K562 (cell line): Measurements from ENCODE around the gene DDX55. TPM values are rescaled to one million over a fixed set of nuclear protein-coding genes. Genes with fewer than 3 reads are reported as not detected.

Experiments
- EP300 ChIP-seq: IDR thresholded peaks from 2 replicates; pipeline ENCODE4 v1.6.1; 2012; ENCODE audit warnings: low read length, improper control_type of control experiment
- ERF ChIP-seq: fragments of 450-650 bp; formaldehyde crosslinking; IDR thresholded peaks from 2 replicates; pipeline ENCODE4 v1.4.0; 2020; ENCODE audit warnings: mild to moderate bottlenecking, mixed read lengths
- FOXM1 ChIP-seq, 2 experiments: fragments of 450-650 bp in 1 of 2; sonication (generic) in 1 of 2; formaldehyde crosslinking in 1 of 2; IDR thresholded peaks; 2 replicates each; pipeline versions ENCODE4 v1.6.1 to v1.9.0; 2017 to 2022; ENCODE audit warnings: low read depth in 2 of 2, mild to moderate bottlenecking in 2 of 2, missing genetic modification reagents in 1 of 2, moderate library complexity in 1 of 2
- SRSF7 ChIP-seq: fragments of 200-400 bp; formaldehyde crosslinking; optimal IDR thresholded peaks from 2 replicates; pipeline ENCODE3; 2017; ENCODE audit warnings: mild to moderate bottlenecking, low read depth, low read length
- TCF3 ChIP-seq: sonication (generic); formaldehyde crosslinking; IDR thresholded peaks from 2 replicates; pipeline ENCODE4 v1.4.0; 2020; ENCODE audit warnings: mild to moderate bottlenecking, missing genetic modification reagents
- ZNF146 ChIP-seq: IDR thresholded peaks from one replicate; pipeline ENCODE4 v1.6.1; 2018; ENCODE audit warnings: missing compliant biosample characterization; ENCODE audit not compliant: unreplicated experiment
- ZNF232 ChIP-seq: sonication (generic); formaldehyde crosslinking; IDR thresholded peaks from 2 replicates; pipeline ENCODE4 v1.8.0; 2022; ENCODE audit warnings: mild to moderate bottlenecking, missing genetic modification reagents
- ZNF311 ChIP-seq: fragments of 250-450 bp; sonication (Bioruptor Pico); IDR thresholded peaks from 2 replicates; pipeline ENCODE4 v1.4.0; 2020; ENCODE audit warnings: mild to moderate bottlenecking, moderate library complexity
- ZNF57 ChIP-seq: fragments of 450-650 bp; formaldehyde crosslinking; IDR thresholded peaks from 2 replicates; pipeline ENCODE4 v1.4.0; 2020; ENCODE audit warnings: mild to moderate bottlenecking, moderate library complexity
- polyA plus RNA-seq, 8 experiments: library from polyadenylated mRNA; depleted of rRNA in 4 of 8; stranded (reverse) in 5 of 8; unstranded in 3 of 8; fragments of >200 nt; fragmentation: Nextera tagmentation in 2 of 8; fragmentation: Illumina TruSeq in 1 of 8; extraction: Ambion mirVana in 2 of 8; extraction: Trizol in 1 of 8; gene quantifications; 2 replicates each; pipeline versions ENCODE4 v1.2.1 to v1.2.3, GENCODE V29; 2011 to 2014; ENCODE audit warnings: inconsistent platforms in 1 of 8, missing spikeins in 1 of 8
- total RNA-seq, 7 experiments: library from RNA; depleted of rRNA in 6 of 7; stranded (reverse); fragments of >200 nt in 6 of 7; fragmentation: Illumina TruSeq in 2 of 7; extraction: Trizol in 2 of 7; gene quantifications; 2 replicates each; pipeline versions ENCODE4 v1.2.1 to v1.2.3, GENCODE V29; 2011 to 2021; ENCODE audit warnings: low replicate concordance in 1 of 7
- TF ChIP-seq, protein P1 (sequence below): sonication (generic); formaldehyde crosslinking; IDR thresholded peaks from 2 replicates; pipeline ENCODE4 v1.8.0; 2023; ENCODE audit warnings: mild to moderate bottlenecking, missing genetic modification reagents
- TF ChIP-seq, protein P2 (sequence below): fragments of 250-450 bp; sonication (Bioruptor Pico); IDR thresholded peaks from 2 replicates; pipeline ENCODE4 v1.5.0; 2020; ENCODE audit warnings: mild to moderate bottlenecking
- TF ChIP-seq, protein P3 (sequence below), 2 experiments: fragments of 450-650 bp in 1 of 2; sonication (generic) in 1 of 2; formaldehyde crosslinking in 1 of 2; IDR thresholded peaks; 2 replicates each; pipeline versions ENCODE4 v1.7.1 to v1.9.0; 2016 to 2022; ENCODE audit warnings: inconsistent platforms in 1 of 2, mild to moderate bottlenecking in 1 of 2, missing genetic modification reagents in 1 of 2

Gene DDX55
- total and polyA plus RNA-seq, 9 of the 15 experiments (the other 6 are each of a cell fraction or from before 2014, with no cell fraction given) = 10.6 to 71.0 (median 60.9) TPM

DNA sequence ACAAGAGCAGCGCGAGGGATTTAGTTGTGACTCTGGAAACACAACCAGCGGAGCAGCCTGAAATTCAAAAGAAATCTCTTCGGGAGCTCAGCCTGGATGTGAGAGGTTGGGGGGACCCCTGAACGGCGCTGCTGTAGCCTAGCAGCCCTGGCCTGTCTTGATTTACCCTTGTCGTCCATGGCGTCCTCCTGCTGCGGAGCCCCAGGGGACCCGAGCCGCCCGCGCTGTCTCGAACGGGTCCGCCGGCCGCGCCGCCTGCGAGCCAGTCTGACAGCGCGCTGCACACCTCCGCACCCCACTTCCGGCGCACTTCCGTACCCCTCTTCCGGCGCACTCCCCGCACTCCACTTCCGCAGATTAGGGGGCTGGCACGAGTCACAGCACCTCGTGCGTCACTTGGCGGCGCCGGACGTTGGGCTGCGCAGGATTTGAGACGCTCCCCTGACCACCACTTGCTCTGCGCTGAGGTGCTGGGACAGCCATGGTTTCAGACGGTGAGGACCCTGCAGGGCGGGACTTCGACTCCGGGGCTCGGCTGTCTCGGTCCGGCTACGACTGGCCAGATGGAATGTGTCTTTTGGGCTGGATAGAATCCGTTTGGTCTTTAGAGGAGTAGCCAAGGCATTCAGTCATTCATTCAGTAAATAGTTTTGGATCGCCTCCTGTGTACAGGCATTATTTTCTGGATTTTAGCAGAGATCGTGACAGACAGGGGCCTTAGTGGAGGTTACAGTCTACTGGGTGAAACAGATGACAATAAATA, 31.7 kb downstream of the DDX55 start, which contains the start of the genes EIF2B1 and GTF2H3 (continued):
- TF ChIP-seq, protein P1, sequence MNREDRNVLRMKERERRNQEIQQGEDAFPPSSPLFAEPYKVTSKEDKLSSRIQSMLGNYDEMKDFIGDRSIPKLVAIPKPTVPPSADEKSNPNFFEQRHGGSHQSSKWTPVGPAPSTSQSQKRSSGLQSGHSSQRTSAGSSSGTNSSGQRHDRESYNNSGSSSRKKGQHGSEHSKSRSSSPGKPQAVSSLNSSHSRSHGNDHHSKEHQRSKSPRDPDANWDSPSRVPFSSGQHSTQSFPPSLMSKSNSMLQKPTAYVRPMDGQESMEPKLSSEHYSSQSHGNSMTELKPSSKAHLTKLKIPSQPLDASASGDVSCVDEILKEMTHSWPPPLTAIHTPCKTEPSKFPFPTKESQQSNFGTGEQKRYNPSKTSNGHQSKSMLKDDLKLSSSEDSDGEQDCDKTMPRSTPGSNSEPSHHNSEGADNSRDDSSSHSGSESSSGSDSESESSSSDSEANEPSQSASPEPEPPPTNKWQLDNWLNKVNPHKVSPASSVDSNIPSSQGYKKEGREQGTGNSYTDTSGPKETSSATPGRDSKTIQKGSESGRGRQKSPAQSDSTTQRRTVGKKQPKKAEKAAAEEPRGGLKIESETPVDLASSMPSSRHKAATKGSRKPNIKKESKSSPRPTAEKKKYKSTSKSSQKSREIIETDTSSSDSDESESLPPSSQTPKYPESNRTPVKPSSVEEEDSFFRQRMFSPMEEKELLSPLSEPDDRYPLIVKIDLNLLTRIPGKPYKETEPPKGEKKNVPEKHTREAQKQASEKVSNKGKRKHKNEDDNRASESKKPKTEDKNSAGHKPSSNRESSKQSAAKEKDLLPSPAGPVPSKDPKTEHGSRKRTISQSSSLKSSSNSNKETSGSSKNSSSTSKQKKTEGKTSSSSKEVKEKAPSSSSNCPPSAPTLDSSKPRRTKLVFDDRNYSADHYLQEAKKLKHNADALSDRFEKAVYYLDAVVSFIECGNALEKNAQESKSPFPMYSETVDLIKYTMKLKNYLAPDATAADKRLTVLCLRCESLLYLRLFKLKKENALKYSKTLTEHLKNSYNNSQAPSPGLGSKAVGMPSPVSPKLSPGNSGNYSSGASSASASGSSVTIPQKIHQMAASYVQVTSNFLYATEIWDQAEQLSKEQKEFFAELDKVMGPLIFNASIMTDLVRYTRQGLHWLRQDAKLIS (CRISPR knock-in tag) = peak; percentile 95
- TF ChIP-seq, protein P2, sequence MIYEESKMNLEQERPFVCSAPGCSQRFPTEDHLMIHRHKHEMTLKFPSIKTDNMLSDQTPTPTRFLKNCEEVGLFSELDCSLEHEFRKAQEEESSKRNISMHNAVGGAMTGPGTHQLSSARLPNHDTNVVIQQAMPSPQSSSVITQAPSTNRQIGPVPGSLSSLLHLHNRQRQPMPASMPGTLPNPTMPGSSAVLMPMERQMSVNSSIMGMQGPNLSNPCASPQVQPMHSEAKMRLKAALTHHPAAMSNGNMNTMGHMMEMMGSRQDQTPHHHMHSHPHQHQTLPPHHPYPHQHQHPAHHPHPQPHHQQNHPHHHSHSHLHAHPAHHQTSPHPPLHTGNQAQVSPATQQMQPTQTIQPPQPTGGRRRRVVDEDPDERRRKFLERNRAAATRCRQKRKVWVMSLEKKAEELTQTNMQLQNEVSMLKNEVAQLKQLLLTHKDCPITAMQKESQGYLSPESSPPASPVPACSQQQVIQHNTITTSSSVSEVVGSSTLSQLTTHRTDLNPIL (CRISPR knock-in tag) = no peak
- no peak for TF ChIP-seq ERF (CRISPR knock-in tag)
- TF ChIP-seq FOXM1 (IDR thresholded peaks at IDR 0.05; ENCODE audit: low read depth) = no peak
- 0 out of 2 replicates have a peak, but pooled peaks have one; percentile 48 for TF ChIP-seq FOXM1 (CRISPR knock-in tag; IDR thresholded peaks at IDR 0.05; ENCODE audit: low read depth)
- no peak for TF ChIP-seq ZNF311 (CRISPR knock-in tag)
- TF ChIP-seq ZNF146 = no peak
- peak; percentile 41; the same call in 1 of the 2 replicates for TF ChIP-seq TCF3 (CRISPR knock-in tag)
- TF ChIP-seq SRSF7 = no peak
- TF ChIP-seq EP300 = peak; percentile 68
- TF ChIP-seq, protein P3, sequence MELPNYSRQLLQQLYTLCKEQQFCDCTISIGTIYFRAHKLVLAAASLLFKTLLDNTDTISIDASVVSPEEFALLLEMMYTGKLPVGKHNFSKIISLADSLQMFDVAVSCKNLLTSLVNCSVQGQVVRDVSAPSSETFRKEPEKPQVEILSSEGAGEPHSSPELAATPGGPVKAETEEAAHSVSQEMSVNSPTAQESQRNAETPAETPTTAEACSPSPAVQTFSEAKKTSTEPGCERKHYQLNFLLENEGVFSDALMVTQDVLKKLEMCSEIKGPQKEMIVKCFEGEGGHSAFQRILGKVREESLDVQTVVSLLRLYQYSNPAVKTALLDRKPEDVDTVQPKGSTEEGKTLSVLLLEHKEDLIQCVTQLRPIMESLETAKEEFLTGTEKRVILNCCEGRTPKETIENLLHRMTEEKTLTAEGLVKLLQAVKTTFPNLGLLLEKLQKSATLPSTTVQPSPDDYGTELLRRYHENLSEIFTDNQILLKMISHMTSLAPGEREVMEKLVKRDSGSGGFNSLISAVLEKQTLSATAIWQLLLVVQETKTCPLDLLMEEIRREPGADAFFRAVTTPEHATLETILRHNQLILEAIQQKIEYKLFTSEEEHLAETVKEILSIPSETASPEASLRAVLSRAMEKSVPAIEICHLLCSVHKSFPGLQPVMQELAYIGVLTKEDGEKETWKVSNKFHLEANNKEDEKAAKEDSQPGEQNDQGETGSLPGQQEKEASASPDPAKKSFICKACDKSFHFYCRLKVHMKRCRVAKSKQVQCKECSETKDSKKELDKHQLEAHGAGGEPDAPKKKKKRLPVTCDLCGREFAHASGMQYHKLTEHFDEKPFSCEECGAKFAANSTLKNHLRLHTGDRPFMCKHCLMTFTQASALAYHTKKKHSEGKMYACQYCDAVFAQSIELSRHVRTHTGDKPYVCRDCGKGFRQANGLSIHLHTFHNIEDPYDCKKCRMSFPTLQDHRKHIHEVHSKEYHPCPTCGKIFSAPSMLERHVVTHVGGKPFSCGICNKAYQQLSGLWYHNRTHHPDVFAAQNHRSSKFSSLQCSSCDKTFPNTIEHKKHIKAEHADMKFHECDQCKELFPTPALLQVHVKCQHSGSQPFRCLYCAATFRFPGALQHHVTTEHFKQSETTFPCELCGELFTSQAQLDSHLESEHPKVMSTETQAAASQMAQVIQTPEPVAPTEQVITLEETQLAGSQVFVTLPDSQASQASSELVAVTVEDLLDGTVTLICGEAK (IDR thresholded peaks at IDR 0.05) = peak; percentile 100
- TF ChIP-seq, protein P3 (CRISPR knock-in tag; IDR thresholded peaks at IDR 0.05) = no peak
- no peak for TF ChIP-seq ZNF232 (CRISPR knock-in tag)
- no peak for TF ChIP-seq ZNF57
